Measurements from ENCODE around the gene KLK6.

Gene KLK6

DNA sequence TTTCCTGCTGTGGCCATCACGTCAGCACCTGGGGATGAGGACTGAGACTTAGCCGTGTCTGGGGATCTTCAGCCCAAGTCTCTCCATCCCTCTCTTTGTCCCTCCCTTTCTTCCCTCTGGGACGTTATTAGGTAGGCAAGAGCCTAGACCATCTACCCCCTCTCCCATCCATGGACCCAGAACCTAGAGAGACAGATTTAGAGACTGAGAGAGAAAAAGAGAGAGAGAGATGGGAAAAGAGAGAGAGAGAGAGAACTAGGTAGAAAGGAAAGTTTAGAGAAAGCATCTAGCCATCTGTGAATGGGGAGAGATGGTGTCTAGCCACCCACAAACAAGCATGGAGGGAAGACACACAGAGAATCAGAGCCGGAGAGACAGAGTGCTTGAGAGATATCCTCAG lies 58.7 kb downstream of the KLK6 start:
- DNase-seq (ENCODE audit: low spot score): no peak

DNA sequence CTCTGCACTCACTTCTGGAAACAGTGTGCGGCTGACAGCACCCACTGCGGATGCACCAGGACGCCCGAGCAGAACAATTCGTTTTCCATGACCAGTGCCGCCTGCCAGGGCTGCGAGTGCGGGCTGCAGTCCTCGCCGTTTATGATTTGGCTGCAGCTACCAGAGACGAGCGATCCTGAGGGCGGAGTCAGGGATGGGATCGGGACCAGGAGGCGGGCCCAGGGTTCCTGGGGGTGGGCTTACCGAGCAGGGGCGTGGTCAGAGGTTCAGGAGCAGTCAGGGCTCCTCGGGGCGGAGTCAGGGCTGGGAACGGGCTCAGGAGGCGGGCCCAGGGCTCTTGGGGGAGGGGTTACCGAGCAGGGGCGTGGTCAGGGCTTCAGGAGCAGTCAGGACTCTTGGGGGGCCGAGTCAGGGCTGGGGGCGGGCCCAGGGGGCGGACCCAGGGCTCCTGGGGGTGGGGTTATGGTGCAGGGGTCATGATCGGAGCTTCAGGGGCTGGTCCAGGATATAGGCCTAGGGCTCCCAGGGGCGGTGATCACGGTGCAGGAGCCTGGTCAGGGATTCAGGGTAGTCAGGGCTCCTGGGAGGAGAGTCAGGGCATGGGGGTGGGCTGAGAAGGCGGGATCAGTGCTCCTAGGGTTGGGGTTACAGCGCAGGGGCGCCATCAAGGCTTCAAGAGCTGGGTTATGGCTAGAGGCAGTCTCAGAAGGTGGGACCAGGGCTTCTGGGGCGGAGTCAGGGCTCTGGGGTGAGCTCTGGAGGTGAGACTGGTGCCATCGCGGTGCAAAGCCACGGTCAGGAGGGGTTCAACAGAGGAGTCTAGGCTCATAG lies 59.9 kb downstream of the KLK6 start:
- no peak for DNase-seq (ENCODE audit: low spot score)
